ENCODE measurements around the gene PDE4D.
"Not testable (repeated sequence)": the region's sequence is repeated elsewhere in the genome, so short reads cannot be mapped to it uniquely, and the experiment has no call there.

PDE4D gene

DNA sequence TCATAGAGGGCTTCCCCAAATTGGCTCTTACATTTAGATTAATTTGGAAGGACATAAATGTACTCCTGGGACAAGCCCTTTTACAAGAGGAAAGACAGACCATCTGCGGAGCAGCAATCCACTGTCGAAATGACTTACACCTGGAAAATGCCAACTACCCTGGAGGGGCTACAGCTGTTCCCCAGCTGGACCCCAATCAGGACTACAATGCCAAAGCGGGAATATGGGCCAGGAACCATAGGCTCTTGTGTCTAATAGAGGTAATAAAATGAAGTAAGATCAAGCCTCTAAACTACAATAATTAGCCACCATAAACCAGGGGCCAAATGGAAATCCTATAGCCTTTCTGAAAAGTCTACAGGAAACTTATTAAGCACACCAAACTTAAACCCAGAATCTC lies 581.3 kb downstream of the PDE4D start:
- no peak for DNase-seq

DNA sequence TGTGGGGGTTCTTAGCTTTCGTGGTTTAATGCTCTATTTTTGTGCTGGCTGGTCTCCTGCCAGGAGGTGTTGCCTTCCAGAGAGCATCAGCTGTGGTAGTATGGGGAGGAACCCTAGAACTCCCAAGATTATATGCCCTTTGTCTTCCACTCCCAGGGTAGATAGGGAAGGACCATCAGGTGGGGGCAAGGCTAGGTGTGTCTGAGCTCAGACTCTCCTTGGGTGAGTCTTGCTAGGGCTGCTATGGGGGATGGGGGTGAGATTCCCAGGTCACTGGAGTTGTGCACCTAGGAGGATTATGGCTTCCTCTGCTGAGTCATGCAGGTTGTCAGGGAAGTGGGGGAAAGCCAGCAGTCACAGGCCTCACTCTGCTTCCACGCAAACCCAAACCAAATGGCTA lies 584.8 kb downstream of the PDE4D start:
- not testable (repeated sequence) for DNase-seq

DNA sequence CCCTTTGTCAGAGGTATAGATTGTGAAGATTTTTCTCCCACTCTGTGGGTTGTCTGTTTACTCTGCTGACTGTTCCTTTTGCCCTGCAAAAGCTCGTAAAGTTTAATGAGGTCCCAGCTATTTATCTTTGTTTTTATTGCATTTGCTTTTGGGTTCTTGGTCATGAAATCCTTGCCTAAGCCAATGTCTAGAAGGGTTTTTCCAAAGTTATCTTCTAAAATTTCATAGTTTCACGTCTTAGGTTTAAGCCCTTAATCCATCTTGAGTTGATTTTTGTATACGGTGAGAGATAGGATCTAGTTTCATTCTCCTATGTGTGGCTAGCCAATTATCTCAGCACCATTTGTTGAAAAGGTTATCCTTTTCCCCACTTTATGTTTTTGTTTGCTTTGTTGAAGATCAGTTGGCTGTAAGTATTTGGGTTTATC lies 590.2 kb downstream of the PDE4D start:
- not testable (repeated sequence) for DNase-seq

DNA sequence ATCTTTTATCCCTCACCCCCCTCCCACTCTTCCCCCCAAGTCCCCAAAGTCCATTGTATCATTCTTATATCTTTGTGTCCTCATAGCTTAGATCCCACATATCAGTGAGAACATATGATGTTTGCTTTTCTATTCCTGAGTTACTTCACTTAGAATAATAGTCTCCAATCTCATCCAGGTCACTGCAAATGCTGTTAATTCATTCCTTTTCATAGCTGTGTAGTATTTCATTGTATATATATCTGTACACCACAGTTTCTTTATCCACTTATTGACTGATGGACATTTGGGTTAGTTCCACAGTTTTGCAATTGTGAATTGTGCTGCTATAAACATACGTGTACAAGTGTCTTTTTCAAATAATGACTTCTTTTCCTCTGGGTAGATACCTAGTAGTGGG lies 591.0 kb downstream of the PDE4D start:
- DNase-seq, result not testable (repeated sequence)

DNA sequence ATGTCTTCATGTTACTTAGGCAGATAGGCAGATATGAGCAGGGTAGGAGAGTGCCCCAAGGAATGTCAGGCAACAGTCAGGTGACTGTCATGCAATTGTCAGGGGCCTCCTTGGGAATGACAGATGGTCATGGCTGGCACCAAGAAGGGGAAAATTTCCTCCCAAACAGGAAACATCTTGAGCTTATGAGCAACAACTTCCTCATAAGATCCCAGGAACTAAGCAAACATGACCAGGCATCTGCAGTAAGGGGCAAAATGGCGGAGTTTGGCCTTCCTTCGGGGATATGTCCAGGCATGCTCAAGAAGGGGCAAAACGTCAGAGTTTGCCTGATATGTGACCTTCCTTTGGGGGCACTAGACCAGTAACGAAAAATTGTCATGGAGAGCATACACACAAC lies 591.8 kb downstream of the PDE4D start:
- DNase-seq, result no peak

DNA sequence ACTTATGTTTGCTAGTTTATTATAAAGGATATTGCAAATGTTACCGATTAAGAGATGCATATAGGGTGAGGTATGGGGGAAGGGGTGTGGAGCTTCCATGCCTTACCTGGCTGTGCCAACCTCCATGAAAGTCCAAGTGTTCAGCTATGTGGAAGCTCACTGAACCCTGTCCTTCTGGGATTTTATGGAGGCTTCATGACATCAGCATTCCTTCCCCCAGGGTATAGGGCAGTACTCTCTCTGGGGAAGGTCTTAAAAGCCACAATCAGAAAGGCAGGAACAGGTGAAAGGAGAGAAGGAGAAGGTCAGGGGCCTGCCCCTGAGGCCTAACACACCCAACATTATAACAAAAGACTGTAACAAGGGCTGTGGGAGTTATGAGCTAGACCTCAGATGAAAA lies 592.6 kb downstream of the PDE4D start:
- no peak for DNase-seq

DNA sequence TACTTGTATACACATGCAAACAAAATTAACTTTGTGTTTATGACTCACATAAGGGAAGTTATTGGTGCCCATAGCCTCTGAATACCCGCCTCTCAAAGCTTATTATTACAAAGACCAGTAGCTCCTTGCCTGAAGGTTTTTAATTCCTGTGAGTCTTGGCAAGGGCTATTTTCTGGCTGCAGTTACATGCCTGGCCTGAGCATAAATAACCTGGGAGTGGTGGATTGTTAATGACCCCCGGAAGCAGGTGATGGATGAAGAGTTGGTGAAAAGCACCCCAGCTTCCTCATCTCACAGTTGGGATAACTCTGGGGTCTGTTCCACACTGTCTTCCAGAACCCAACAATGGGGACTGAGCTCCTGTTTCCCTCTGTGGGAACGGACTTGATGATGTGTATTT lies 594.5 kb downstream of the PDE4D start:
- no peak for DNase-seq

DNA sequence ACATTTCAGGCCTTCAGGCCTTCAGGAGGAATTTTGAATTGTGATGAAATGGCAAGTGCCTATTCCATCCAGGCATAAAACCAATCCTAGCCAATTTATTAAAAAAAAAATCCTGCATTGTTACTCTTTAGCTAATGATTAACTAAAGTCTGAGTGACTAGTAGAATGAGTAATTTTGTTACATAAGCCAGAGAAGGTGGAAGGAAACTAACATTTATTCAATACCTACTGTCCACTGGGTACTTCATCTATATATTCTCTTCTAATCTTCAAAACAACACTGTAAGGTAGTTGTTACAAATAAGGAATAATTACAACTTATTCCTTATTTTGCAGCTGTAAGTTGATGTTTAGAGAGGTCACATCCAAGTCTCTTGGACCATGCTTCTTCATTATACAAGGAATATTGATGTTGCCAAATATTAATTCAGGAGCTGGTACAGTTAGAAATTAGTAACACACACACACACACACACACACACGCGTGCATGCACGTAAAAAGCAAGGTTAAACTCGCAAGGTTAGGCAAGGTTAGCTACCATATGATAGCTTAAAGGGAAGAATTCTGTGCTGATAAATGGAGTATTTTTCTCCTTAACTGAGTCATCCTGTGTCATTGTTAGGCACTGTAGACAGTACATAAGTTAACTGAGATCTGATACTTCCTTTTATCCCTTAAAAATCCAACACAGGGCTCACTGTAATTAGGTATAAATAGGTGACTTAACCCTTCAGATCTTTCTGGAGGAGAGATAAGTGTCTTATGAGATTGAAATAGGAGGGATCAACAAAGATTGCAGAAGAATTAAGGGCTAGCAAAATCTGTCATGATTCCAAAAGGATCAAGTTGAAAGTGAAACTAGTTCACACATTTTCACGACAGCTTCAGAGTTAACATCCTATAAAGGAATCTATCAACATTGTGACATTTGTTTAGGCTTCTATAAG lies 596.9 kb downstream of the PDE4D start:
- no peak for DNase-seq

DNA sequence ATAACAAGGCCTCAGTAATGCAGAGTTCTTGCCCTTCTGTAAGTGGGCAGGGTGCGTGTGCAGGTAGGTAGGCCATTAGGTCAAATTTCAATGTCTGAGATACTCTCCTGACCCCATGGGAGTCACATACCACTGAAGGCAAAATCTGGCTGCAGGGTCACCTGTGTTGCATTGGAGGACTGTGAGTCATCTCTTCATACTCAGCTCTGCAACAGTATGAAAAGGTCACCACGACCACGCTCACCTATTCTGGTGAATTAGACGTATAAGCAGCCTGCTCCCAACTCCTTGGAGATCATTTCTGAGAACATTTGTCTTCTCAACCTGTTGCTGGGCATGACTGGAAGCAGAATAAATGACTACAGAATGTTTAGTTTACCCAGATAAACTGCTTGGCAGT lies 599.8 kb downstream of the PDE4D start:
- DNase-seq, result no peak

DNA sequence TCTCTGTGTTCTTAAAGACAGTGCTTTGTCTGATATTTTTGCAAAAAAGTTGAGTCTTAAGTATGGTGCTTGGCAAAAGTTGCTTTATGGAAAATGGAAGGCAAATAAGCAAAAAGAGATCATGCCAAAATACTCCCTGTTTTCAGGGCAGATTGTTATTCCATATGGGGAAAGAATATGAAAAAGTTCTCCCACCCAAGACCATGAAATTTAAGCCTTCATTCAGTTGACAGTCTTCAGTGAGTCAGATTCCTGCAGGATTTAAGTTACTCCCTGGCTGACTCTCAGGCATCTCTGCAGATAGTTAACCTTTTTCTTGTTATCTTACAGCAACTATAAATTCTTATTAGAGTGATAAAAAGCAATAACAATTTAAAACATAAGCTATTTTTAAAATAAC lies 601.6 kb downstream of the PDE4D start:
- no peak for DNase-seq

DNA sequence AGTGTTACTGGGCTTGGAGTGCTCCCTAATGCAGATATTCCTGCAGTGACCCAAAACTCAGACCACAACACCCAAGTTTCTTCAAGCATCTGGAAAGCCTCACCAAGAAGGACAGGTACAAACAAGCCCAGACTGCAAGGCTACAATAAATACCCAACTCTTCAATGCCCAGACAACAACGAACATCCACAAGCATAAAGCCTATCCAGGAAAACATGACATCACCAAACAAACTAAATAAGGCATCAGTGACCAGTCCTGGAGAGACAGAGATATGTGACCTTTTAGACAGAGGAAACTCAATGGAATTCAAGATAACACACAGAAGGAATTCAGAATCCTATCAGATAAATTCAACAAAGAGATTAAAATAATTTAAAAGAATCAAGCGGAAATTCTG lies 605.6 kb downstream of the PDE4D start:
- no peak for DNase-seq

DNA sequence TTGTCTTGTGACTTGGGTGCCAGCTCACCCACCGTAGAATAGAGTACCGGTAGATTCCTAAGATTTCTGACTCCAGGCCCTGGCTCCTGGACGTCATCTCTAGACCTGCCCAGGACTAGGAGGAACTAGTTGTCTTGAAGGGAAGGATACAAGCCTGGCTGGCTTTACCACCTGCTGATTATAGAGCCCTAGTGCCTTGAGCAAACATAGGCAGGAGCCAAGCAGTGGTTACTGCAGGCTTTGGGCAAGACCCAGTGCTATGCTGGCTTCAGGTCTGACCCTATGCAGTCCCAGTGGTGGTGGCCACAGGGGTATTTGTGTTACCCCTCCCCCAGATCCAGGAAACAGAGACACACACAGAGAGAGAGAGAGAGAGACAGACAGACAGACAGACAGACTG lies 606.2 kb downstream of the PDE4D start:
- DNase-seq, result no peak

DNA sequence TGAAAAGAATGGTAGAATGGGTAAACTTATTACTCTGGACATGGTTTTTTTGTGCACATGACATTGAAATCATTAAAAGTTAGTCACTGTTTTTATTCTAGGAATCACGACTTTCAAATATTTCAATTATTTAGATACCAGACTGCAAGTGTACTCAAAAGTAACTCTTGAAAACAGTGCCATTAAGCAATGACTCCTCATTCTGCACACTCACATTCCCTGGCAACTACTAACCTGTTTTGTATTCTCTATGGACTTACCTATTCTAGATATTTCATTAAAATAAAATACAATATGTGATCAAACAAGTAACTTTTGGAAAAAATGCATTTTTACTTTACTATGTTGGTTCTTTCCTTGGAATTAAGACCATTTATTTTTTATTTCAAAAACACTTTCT lies 607.0 kb downstream of the PDE4D start:
- no peak for DNase-seq

DNA sequence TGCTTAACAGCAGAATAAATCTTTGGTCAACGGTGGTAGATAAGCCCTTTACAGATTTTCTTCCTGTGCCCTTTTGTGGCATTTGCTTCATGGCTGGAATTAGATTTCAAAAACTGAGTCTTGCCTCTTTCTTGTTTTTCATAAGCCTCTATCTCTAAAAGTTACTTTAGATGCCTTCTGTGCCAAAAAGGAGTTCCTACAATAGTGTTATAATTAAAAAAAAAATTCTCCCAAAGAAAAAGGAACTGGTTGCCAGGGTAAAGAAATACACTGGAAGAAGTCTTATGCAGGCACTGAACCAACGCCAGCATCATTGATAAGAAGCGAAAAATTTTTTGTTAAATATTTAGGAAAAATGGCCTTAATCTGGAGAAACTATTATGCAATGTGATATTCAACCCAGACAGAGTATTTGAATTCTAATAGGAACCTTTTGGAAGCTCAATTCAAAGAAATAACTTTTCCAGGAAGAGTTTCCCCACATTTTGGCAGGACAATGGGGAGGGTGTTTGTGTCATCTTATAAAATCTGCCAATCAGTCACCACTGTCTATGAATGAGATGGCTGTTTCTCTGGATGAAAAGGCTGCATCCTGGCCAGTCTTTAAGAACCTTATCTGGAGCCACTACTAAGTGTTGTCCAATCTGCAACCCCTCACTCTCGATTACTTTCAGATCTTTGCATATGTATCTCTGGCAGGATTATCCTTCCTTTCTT lies 608.1 kb downstream of the PDE4D start:
- no peak for DNase-seq

DNA sequence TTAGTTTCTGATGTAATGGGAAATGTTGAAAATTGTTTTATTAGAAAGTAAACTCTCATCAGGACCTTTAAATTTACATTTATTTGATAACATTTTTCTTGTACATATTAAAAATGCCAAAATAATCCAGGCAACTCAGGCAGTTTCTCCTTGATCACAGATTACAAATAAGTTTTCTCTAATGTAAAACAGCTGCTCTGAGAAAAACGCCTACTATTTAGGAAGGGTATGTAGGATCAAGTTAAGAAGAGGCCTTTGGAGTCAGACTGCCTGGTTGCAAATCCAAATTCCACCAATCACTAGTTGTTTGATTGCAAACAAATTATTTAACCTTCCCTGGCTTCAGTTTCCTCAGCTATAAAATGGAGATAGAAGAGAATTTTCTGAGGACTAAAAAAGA lies 610.8 kb downstream of the PDE4D start:
- no peak for DNase-seq

DNA sequence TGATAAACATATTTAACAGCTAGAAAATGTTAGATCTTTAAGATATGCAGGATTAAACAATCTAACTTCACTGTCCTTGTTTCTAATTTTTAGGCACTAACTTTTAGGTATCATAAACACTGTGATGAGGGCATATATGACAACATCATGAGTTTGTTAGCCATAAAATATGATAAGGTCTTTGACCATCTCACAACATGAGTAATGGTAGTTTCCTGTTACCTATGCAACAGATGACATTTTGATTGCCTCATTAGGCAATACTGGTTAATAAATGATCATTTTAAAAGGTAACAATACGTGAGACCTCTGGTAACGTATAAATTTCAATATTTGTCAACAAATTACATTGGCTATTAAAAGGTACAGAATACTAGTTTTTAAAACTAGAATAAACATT lies 613.5 kb downstream of the PDE4D start:
- DNase-seq, result no peak

DNA sequence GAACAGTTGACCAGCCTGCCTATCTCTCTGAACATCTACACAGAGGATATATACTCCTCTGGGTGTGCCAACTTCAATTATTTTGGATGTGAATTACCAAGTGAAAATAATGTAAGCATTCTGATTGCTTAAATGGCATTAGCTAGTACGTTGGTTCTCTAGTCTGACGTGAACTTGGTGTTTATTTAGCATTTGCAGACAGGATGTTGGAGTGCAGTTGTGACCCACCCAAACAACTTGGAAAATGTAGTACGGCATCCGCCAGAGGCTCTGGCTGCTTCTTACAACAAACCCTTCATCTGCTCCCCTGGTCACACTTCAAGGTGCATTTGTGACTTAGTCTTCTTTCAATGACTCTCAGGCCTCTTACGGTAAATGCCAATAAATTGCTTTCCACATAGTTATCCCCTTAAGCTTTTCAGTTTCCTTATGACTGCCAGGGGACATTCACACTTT lies 616.6 kb downstream of the PDE4D start:
- no peak for DNase-seq

DNA sequence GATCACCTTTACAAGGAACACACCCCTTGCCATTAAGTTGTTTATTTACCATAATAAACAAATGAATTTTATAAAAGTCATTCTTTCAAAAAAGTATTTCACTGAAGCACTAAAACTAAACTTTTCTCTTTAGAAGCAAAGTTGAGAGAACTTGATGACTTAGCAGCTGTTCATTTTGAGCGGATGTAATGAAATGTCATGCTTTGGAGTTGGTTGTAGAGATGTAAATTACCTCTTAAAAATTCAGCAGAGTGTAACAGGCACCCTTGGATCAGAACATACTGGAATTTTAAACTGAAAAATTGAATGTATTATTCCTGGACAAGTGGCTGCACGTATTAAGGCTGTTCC lies 617.2 kb downstream of the PDE4D start:
- DNase-seq, result no peak

DNA sequence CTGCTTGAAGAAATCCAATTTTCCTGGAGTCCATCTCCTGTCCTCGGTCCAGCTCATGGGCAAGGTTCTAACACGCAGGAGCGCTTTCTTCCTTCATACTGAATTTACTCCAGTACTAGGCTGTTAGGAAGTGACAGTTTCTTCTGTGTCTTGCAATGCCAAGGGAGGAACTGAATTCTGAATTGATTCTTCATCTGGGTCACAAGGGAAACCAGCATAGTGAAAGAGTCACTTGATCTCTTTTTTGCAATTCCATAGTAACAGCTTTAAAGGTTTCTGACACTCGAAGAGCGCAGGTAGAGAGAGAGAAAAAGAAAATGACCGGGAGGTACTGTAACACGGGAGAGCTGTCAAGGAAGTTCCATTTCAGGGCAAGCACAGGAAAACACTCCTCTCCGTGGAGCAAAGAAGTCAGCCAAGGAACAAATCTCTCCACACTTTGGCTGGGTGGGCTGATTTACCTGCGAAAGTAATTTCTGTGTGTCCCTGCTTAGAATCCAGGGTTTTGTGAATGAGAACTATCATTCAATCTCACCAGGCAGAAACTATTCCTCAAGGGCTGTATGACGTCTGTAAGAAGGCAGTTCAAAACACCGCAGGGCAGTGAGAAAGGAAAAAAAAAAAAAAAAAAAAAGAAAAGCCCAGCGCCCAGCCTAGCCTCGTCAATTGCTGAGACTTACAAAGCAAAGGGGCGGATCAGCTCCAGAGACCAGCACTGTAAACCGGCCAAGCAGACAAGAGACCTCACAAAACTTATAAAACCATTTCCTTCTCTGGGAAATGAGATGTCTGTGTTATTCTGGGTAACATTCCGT lies 617.8 kb downstream of the PDE4D start:
- DNase-seq, result no peak

DNA sequence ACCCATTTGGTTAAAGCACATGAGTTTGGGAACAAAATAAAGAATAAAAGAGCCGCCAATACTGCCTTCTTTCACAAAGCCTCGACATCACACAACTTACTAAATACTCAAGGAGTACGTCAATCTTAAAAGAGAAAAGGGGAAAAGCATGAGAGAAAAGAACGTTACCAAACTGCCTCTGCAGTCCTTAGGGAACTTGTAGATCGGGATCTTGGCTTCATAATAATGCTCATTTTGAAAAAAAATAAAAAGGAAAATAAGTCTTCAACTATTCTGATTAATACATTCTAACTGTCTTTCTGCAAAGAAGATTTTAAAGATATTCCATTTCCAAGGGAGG lies 618.4 kb downstream of the PDE4D start:
- no peak for DNase-seq

DNA sequence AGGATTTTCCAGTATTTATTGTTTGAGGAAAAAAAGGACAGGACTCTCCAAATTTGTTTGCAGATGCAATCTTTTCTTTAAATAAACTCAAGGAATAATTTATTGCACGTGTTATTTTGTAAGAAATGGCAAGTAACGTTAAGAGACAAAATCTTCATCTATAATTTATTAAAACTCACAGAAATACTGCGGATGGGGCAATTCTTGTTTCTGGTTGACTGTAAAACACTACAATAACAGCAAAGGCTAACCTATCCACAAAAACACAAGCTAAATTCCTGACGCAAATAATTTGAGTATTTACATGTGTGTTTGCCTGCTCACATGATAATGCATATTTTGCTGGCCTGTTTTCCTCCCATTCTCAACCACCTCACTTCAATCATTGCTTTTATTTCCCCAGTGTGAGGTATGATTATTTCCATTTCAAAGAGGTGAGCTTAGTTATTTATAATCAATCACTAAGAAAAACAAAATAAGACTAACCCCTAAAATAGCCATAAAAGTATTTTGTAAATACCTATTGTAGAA lies 619.4 kb downstream of the PDE4D start:
- DNase-seq, result no peak

DNA sequence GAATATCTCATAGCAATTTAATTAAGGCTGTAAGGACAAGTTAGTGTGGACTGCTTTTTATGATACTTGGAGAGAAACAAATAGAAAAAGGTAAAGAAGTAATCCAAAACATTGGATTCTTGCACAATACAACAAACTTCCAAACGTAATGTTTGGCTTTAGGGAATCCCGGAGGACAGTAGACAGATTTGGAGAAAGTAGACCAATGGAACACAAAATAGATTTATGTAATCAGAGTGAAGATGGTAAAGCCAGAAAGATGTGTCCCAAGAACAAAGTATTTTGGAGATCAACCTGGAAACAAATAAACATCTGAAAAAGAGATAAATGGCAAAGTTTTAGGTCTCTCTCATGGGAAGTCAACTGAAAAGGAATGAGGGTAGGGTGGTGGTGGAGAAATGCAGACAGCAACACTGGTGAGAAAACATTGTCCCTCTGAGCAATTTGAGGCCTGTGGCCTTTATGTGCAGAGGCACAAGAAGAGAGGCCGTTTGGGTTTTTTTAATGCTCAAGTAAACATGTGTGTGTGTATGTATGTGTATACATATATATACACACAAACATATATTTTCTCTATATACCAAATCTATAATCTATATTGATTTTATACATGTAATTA lies 620.6 kb downstream of the PDE4D start:
- no peak for DNase-seq
